HG02840 (cell line): ENCODE data around the gene FGD3.

Experiments used
- ATAC-seq: cut with Tn5 transposase; IDR thresholded peaks from one replicate; pipeline ENCODE4 v1.9.1; 2021; ENCODE audit warnings: mild to moderate bottlenecking, moderate library complexity, moderate number of reproducible peaks; ENCODE audit not compliant: unreplicated experiment, low FRiP score

FGD3 gene

GRCh38 chr9:93048566-93049448, 101.5 kb downstream of the FGD3 start:
- no peak for ATAC-seq

- ATAC-seq = no peak
Observed at GRCh38 chr9:93049491-93049890, 102.2 kb downstream of the FGD3 start.

GRCh38 chr9:93050231-93050630, 102.9 kb downstream of the FGD3 start:
- ATAC-seq = no peak

- ATAC-seq = no peak
Observed at GRCh38 chr9:93051680-93052089, 104.4 kb downstream of the FGD3 start.

- ATAC-seq = no peak
Observed at GRCh38 chr9:93052791-93053540, 105.6 kb downstream of the FGD3 start.

DNA sequence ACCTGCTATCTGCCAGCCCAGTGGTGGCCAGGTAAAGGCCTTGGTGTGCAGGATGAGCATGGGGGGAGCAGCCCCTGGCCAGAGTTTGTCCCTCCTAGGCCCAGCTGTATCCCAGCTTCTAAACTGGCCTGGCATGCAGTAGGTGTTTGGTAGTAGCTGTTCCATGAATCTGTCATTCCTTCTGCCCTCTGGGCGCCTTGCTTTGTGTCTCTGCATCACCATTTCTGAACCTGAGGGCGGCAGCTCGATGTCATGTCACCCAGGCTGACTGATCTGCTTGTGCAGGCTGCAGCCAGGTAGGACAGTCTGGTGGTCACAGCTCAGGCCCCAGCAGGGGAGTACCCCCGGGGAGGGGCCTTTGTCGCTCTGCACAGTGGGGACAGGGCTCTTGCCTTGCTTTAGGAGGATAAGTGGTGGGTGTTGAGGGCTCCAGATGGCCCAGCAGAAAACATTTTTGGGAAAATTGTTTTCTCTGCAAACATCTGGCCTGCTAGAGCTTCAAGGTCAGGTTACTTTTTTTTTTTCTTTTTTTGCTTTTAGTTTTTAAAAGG, 106.5 kb downstream of the FGD3 start:
- no peak for ATAC-seq

DNA sequence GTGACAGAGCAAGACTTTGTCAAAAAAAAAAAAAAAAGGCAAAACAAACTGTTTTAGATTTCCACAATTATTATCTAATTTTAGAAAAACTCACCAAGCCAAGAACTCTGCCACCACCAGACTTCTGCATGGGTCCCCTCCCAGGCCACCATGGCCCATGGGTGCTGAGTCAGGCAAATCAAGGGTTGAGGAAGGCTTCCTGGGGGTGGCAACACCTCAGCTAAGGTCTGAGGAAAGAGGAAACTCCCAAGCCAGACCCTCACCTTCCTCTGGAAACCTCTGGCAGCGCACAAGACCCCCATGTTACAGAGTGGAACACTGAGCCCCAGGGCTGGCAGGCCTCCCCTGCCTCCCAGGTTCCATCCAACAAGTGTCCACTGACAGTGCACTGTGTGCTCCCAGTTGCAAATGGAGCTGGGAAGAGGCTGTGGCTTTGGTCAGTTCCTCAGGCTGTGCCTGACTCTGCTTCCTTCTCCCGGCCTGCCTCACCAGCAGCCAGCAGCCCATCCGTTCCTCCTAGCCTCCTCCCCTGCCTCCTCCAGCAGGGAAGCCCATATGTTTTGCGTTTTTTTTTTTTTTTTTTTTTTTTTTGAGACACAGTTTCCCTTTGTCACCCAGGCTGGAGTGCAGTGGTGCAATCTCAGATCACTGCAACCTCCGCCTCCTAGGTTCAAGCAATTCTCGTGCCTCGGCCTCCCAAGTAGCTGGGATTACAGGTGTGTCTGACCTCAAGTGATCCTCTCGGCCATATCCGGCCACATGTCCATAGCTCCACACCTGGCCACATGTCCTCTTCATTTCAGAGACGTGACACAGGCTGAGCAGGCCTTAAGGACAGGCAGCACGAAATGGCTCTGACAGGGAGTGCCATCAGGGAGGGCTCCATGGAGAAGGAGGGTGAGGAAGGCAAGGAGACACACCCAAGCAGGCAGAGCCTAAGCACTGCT, 107.7 kb downstream of the FGD3 start:
- ATAC-seq = no peak

DNA sequence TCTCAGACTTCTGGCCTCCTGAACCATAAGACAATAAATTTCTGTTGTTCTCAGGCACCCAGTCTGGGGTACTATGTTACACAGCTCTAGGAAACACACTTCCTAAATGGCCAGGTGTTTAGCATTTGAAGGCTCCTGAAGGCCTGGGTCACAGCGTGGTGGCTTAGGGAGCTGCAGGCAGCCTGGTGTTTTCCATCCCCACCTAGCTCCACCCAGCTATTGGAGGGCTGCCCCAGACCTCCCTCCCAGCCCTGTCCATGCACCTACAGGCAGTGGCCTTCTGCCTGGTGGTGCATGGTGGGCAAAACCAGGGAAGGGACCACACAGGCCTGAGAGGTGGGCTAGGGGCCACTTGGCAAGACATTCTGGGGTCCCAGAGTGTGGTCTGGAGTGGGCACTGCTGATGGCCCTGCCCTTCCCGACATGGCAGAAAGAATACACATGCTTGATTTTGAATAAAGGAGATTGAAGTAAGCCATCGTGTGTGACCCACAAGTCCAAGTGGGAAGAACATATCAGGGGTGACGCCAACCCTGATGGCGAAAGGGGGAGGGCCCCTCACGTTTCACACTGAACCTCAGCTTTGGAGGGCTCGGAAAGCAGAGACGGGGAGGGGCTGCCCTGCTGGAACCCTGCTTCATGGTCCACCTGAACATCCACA, 109.8 kb downstream of the FGD3 start:
- ATAC-seq = no peak

DNA sequence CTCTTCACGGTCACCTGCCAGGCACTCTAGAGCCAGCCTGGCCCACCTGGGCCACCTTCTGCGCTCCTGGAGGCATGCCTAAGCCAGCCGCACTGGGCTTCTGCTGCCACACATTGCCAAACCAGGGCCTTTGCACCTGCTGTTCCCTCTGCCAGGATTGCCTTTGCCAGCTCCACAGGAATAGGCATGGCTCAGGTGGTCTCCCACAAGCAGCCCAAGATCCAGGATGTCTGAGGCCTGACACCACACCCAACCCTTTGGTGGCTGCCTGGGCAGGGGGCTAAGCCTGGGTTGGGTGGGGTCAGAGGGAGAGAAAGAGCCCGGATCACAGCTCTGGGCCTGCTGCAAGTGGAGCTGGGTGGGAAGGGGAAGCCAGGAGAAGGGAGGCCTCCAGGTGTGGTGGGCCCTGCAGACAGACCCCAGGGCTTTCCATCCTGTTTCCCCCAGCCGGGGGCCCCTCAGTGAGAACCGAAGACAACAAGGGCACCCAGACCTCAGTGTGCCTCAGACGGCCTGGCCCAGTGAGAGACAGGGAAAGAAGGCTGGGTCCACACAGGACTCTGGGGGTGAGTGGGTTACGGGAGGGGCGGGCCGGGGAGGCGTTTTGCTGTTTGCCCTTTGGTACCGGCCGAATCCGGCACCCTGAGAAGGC, 110.5 kb downstream of the FGD3 start:
- ATAC-seq = peak; percentile 4

DNA sequence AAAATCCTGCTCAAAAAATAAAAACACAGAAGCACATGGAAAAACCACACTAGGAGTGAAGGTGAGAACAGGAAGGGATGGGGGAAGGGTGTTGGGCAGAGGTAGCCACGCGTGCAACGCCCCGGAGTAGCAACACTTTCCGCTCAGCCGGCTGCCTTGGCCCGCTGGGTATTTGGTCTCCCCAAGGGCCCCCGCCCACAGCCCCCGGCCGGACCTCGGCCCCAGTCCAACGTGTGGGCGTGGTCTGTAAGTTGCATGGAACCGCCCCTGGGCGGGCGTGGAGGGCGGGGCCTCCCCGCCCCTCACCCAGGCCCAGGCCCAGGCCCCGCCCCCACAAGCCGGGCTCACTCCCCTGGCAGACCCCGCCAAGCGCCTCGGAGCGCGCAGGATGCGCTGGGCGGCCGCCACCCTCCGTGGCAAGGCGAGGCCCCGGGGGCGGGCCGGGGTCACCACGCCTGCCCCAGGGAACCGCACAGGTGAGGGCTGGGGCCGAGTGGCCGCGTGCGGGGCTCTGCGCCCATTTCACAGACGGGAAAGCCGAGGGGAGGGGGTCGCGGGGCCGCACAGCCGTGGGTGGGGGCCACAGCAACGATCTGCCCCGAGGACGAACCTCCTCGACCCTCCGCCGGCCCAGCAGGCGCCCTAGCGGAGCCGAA, 111.2 kb downstream of the FGD3 start, which contains the start of gene SUSD3:
Gene SUSD3, plus strand, starts transcription at position 347 of the 656 bp plus-strand sequence. Its CDS starts 42 bp downstream, at position 389.
- ATAC-seq = peak; percentile 45

DNA sequence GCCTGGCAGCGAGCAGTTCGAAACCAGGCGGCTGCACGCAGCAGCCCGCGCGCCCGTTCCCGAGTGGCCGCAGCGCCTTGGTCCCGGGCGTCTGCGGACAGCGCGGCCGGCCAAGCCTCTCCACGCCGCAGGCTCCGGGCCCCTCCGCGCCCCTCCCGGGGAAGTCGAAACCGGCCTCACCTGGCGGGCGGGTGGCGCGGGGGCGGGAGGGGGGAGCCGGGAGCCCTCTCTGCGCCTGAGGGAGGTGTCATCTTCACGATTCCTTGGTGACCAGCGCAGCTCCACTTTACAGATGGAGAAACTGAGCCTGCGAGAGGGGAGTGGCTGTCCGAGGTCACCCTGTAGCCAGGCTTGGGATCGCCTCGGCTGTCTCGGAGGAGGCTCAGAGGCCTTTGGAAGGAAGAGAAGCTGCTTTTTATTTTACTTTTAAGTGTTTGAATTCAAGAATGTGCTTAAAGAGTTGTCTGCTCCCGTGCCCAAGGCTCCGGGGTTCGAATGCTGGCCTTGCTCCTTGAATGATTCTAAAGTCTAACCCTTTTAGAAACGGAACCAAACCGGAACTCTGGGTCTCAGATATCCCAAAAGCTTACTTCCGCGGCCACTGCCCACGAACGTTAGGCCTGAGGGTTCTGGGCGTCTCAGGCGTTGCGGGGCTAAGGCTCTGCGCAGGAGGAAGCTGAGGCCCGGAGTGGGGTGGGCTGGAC, 111.8 kb downstream of the FGD3 start:
- ATAC-seq = peak; percentile 4

- ATAC-seq = no peak
Observed at GRCh38 chr9:93059715-93060578, 112.6 kb downstream of the FGD3 start.

DNA sequence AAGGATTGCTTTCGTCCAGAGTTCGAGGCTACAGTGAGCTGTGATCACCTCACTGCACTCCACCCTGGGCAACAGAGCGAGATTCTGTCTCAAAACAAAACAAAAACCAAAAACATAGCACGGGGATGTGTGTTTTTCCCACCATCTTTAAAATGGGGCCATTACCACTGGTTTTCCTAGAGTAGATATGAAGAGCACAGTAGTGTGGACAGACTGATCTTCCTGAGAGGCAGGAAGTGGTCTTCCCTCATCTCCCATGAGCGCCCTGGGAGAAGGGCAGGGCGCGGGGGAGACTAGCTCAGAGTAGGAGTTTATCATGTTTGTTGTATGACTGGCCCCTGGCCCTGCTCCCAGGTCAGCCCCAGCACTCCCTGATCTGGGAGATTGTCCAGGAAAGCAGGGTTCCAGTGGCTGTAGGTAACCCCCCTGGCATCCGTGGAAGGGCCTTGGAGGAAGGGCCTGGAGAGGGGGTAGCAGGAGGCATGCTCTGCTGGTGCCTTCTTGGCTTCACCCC, 113.5 kb downstream of the FGD3 start:
- no peak for ATAC-seq

GRCh38 chr9:93061260-93061751, 114.0 kb downstream of the FGD3 start:
- no peak for ATAC-seq

DNA sequence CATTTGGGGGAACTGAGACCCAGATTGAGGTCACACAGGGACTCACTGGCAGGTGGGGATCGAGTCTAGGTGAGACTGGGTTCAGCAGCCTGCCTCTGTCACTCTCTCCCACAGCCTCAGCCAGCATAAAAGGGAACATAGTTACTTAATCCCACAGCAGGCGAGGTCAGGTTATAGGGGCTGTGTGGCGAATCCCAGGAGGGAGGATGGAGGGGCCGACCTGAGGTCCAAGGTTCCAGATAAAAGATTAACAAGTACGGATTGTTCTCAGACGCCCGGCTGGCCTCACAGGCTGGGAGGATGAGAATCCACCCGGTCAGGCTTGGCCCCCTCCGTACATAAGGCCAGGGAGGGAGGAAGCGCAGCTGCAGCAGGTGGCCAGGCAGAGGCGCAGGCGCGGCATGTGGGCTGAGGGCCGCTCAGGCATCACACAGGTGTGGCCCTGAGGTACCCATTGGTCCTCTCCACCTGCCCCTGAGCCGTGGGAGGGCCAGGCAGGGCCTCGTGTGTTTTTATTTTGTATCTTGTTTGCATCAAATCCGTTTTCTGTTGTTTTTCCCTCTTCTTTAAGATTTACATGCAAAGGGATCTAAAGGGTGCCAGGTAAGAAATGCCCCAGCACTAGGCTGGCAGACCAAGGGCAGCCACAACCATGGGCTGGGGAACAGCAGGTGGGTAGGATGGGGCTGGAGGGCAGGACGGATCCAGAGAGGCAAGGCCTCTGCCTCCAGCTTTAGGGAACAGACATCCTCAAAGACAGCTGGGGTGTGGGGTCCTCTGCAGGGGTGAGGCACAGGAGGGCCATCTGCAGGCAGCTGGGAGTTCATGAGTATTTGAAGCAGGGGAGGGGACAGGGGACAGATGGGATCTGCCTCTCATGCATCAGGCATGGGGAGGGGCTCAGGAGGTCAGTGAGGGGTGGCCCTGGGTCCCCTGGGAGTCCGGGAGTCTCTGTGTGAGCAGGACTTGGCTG, 114.8 kb downstream of the FGD3 start:
- ATAC-seq = peak; percentile 27
